Neural crest cell (in vitro differentiated cells): ENCODE data around the gene TCEA3. TPM values are rescaled to one million over a fixed set of nuclear protein-coding genes. Genes with fewer than 3 reads are reported as not detected.
"Not testable (repeated sequence)": the region's sequence is repeated elsewhere in the genome, so short reads cannot be mapped to it uniquely, and the experiment has no call there.

Experiments
- DNase-seq: peaks from one replicate; pipeline ENCODE4 v3.0.0; 2021; ENCODE audit warnings: low read depth, mixed read lengths, low spot score
- H3K27ac Mint-ChIP-seq: one replicate; pipeline ENCODE4 v1.8.0; 2021; ENCODE audit warnings: mild to moderate bottlenecking, mixed read lengths; ENCODE audit not compliant: unreplicated experiment
- H3K27me3 Mint-ChIP-seq: 2 replicates; pipeline ENCODE4 v1.8.0; 2021; ENCODE audit warnings: low read depth, mild to moderate bottlenecking, mixed read lengths
- H3K36me3 Mint-ChIP-seq: 2 replicates; pipeline ENCODE4 v1.8.0; 2021; ENCODE audit warnings: low read depth, mild to moderate bottlenecking, mixed read lengths
- H3K4me1 Mint-ChIP-seq: 2 replicates; pipeline ENCODE4 v1.8.0; 2021; ENCODE audit warnings: mixed read lengths
- H3K4me3 Mint-ChIP-seq: one replicate; pipeline ENCODE4 v1.8.0; 2021; ENCODE audit warnings: mild to moderate bottlenecking, mixed read lengths
- H3K9me3 Mint-ChIP-seq: 2 replicates; pipeline ENCODE4 v1.8.0; 2021; ENCODE audit warnings: mixed read lengths
- CTCF ChIP-seq: fragments of 200-600 bp; sonication (generic); conservative IDR thresholded peaks from 2 replicates; pipeline ENCODE4 v1.5.0; 2021; ENCODE audit warnings: antibody characterized with exemption, mild to moderate bottlenecking
- total RNA-seq: library from RNA; stranded (reverse); gene quantifications from 2 replicates; pipeline ENCODE4 v1.2.1, GENCODE V29; 2021

The TCEA3 gene
- total RNA-seq, 1 donor from 2014 or later = 1.5 TPM

- Mint-ChIP-seq H3K27me3 (no peaks in the 10 kb centered on the region), H3K9me3 (peaks cover 3% of the 10 kb centered on the region), H3K36me3 (no peaks in the 10 kb centered on the region), H3K27ac (peak overlapping the region; percentile 53), H3K4me3 (peak overlapping the region; percentile 17), H3K4me1 (peaks cover 17% of the 10 kb centered on the region)
- no peak for DNase-seq
- no peak for TF ChIP-seq CTCF
These were observed 47.4 kb downstream of the TCEA3 start for GRCh38 chr1:23376890-23377811.

GRCh38 chr1:23374079-23374735, 50.3 kb downstream of the TCEA3 start:
- not testable (repeated sequence) for H3K4me3 Mint-ChIP-seq, H3K9me3 Mint-ChIP-seq, DNase-seq, H3K27ac Mint-ChIP-seq, H3K27me3 Mint-ChIP-seq, H3K36me3 Mint-ChIP-seq
- H3K4me1 Mint-ChIP-seq = peaks cover 46% of the 10 kb centered on the region

DNA sequence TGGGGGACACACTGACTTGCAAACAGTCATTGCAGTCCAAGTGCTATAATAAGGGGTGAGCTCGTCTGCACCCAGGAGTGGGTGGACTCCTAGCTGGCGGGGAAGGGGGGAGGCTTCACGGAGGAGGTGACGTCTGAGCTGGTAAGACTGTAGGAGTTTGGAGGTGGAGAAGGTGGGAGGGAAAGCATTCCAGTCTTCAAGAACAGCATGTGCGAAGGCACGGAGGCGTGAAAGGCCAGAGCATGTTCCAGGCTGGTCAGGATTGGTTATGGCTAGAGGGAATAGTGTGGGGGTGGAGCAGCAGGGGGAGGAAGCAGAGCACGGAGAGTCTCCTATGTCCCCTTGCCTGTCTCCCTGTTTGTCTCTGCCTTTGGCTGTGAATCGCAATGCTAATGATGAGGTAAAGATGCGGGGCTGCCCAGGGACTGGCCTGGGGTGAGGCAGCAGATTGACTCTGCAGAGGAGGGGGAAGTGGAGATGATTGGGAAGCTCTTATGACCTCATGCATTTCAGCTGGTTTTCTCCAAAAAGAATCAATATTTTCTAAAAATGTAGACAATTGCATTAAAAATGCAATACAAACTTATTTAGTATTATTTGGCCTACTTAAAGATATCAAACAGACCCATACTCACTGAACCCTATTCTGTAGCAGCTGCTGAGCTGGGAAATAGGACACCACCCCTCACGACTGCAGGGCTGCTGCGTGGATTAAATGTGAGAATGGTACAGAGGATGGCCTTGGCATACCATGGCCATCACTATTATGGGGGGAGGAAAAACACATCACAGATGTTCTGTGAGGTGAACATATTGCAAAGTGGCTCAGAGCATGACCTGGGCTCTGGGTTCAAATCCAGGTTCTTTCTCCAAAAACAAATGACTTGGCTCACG, 52.3 kb downstream of the TCEA3 start:
- peak overlapping the region; percentile 68 for H3K27ac Mint-ChIP-seq
- H3K27me3 Mint-ChIP-seq = no peaks in the 10 kb centered on the region
- H3K4me3 Mint-ChIP-seq = peak overlapping the region; percentile 75
- no peaks in the 10 kb centered on the region for H3K9me3 Mint-ChIP-seq
- peaks cover 50% of the 10 kb centered on the region for H3K4me1 Mint-ChIP-seq
- DNase-seq = no peak
- no peak for TF ChIP-seq CTCF
- H3K36me3 Mint-ChIP-seq = no peaks in the 10 kb centered on the region

DNA sequence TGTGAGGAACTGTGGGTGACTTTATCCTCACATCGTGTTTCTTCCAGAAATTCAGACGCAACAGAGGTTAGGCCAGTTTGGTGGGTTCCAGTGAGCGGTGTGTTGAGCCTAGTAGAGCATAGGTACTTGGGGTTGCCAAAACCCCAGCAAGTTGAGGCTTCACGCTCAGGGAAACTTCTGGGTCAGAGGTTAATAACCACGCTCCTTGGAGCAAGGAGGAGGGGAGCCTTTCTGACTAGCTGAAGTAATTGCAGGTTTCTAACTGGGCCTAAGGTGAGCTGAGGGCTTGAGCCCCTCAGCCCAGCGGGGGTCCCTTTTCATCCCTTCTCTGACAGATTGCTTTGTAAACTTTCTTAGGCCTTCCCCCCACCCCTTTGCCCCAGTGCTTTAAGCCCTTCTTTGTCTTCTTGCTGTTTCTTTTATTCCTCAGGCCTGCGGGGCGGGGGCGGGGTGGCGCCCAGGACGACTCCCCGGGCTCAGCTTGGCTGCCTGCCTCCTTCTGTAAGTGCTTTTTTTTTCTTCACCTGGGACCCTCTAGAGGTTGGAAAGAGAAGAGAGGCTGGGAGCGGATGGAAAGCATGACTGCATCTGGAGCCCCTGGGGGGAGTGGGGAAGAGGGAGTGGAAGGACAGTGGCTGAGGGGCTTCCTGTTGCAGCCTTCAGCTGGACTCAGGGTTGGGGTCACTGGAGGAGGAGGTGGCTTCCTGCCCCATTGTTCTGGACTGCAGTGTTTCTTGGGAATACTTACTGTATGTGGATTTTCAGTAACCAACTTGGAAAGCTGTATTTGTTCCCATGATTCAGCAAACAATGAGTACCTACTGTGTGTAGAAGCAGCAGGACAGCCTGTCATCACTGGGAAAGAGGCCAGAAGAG, 53.6 kb downstream of the TCEA3 start:
- Mint-ChIP-seq H3K4me3 (peak overlapping the region; percentile 98), H3K9me3 (no peaks in the 10 kb centered on the region), H3K27me3 (no peaks in the 10 kb centered on the region), H3K27ac (peak overlapping the region; percentile 69), H3K4me1 (peaks cover 59% of the 10 kb centered on the region), H3K36me3 (peaks cover 2% of the 10 kb centered on the region)
- TF ChIP-seq CTCF = no peak
- peak; percentile 30 for DNase-seq

DNA sequence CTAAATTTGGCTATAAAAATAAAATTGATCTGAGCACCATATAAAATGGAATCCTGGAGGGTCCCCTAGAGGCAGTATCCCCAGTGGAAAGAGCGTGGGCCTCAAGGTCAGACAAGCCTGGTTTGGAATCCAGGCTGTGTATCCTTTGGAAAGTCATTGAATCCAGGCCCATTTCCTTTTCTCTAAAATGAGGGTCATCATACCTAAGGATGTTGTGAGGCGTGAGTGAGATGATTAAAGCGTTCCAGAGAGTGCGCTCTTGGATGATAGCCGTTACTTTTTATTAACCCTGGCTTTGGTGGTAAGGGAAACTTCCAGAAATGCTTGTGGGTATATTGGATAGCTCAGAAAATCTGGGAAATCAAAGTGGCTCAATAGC, 54.2 kb downstream of the TCEA3 start:
- Mint-ChIP-seq H3K27ac (peak overlapping the region; percentile 4), H3K27me3 (no peaks in the 10 kb centered on the region)
- DNase-seq = no peak

More for the DNA sequence above, 54.2 kb downstream of the TCEA3 start:
- no peak for TF ChIP-seq CTCF
- peak overlapping the region; percentile 98 for H3K4me3 Mint-ChIP-seq
- H3K36me3 Mint-ChIP-seq = peaks cover 6% of the 10 kb centered on the region
- peaks cover 62% of the 10 kb centered on the region for H3K4me1 Mint-ChIP-seq
- no peaks in the 10 kb centered on the region for H3K9me3 Mint-ChIP-seq
